Endodermal cell (in vitro differentiated cells): ENCODE results near the gene SCTR. TPM values are rescaled to one million over a fixed set of nuclear protein-coding genes. Genes with fewer than 3 reads are reported as not detected.

Experiments
- DNase-seq: peaks from one replicate; pipeline ENCODE4 v3.0.0-alpha.2; 2017
- H3K27ac ChIP-seq: 2 replicates; pipeline ENCODE4 v1.5.1; 2013; ENCODE audit warnings: mild to moderate bottlenecking, low read depth, low read length, moderate library complexity
- H3K27me3 ChIP-seq: 2 replicates; pipeline ENCODE4 v1.6.1; 2013; ENCODE audit warnings: mild to moderate bottlenecking, low read length, moderate library complexity; ENCODE audit not compliant: insufficient read depth, control insufficient read depth, poor library complexity, severe bottlenecking
- H3K36me3 ChIP-seq: 2 replicates; pipeline ENCODE4 v1.7.0; 2013; ENCODE audit warnings: mild to moderate bottlenecking, low read length, moderate library complexity; ENCODE audit not compliant: control insufficient read depth, insufficient read depth
- H3K4me1 ChIP-seq: one replicate; pipeline ENCODE4 v1.7.0; 2013; ENCODE audit warnings: low read length; ENCODE audit not compliant: control insufficient read depth, insufficient read depth
- H3K4me3 ChIP-seq: 2 replicates; pipeline ENCODE4 v1.5.1; 2013; ENCODE audit warnings: mild to moderate bottlenecking, low read length, moderate library complexity
- H3K9ac ChIP-seq: 2 replicates; pipeline ENCODE4 v1.6.1; 2013; ENCODE audit warnings: mild to moderate bottlenecking, low read length, moderate library complexity; ENCODE audit not compliant: poor library complexity, severe bottlenecking; ENCODE audit errors: extremely low read depth
- H3K9me3 ChIP-seq: 2 replicates; pipeline ENCODE4 v1.6.1; 2013; ENCODE audit warnings: mild to moderate bottlenecking, low read length, moderate library complexity; ENCODE audit not compliant: control insufficient read depth
- H3K27ac Mint-ChIP-seq: 2 replicates; pipeline ENCODE4 v1.8.0; 2020; ENCODE audit warnings: mixed read lengths
- H3K27me3 Mint-ChIP-seq: 2 replicates; pipeline ENCODE4 v1.8.0; 2021; ENCODE audit warnings: mild to moderate bottlenecking, mixed read lengths; ENCODE audit not compliant: insufficient read depth
- H3K36me3 Mint-ChIP-seq: 2 replicates; pipeline ENCODE4 v1.8.0; 2020; ENCODE audit warnings: low read depth, mixed read lengths
- H3K4me1 Mint-ChIP-seq: 2 replicates; pipeline ENCODE4 v1.8.0; 2020; ENCODE audit warnings: mixed read lengths
- H3K4me3 Mint-ChIP-seq: 2 replicates; pipeline ENCODE4 v1.8.0; 2020; ENCODE audit warnings: mild to moderate bottlenecking, moderate library complexity, mixed read lengths
- H3K9me3 Mint-ChIP-seq: 2 replicates; pipeline ENCODE4 v1.8.0; 2020; ENCODE audit warnings: mild to moderate bottlenecking, mixed read lengths
- CTCF ChIP-seq: fragments of 200-600 bp; sonication (generic); conservative IDR thresholded peaks from 2 replicates; pipeline ENCODE4 v1.5.0; 2021; ENCODE audit warnings: antibody characterized with exemption, mild to moderate bottlenecking
- WGBS, 2 experiments: methylation state at CpG; one replicate each; pipeline versions ENCODE4 v1.1.5 to v1.1.7; 2013; ENCODE audit warnings: missing lambda C conversion rate in 2 of 2, mixed read lengths in 1 of 2; ENCODE audit not compliant: insufficient coverage in 1 of 2, insufficient read length in 1 of 2; 5-methylcytosine and 5-hydroxymethylcytosine counted together
- total RNA-seq, 2 donors: library from RNA; stranded (reverse); fragmentation: NEBNext Ultra II Directional in 1 of 2; extraction: Animal tissue kit (Norgen Biotek cat#: 25700) in 1 of 2; gene quantifications; 2 replicates in 1 of 2; 3 replicates in 1 of 2; pipeline ENCODE4 v1.2.1, GENCODE V29; 2021

Gene SCTR
- total RNA-seq, 2 donors from 2014 or later = 0.20 to 0.49 TPM

GRCh38 chr2:119431976-119432850 lies 92.1 kb downstream of the SCTR start:
- no peak overlapping the region for H3K27ac ChIP-seq
- peaks cover 7% of the 10 kb centered on the region for H3K4me1 ChIP-seq
- no peaks in the 10 kb centered on the region for H3K27me3 ChIP-seq
- H3K9ac ChIP-seq = peak overlapping the region; percentile 16
- peaks cover 59% of the 10 kb centered on the region for H3K4me1 Mint-ChIP-seq
- peak overlapping the region; percentile 75 for H3K4me3 Mint-ChIP-seq
- peaks cover 5% of the 10 kb centered on the region for H3K27me3 Mint-ChIP-seq
- H3K27ac Mint-ChIP-seq = peak overlapping the region; percentile 87
- no peak for DNase-seq
- WGBS, 2 experiments = 24 to 25% methylated on average over 32 to 53 of the region's 53 CpGs
- no peak for TF ChIP-seq CTCF
- peak overlapping the region; percentile 69 for H3K4me3 ChIP-seq
- H3K9me3 Mint-ChIP-seq = no peaks in the 10 kb centered on the region
- peaks cover 1% of the 10 kb centered on the region for H3K36me3 Mint-ChIP-seq
- no peaks in the 10 kb centered on the region for H3K36me3 ChIP-seq
- no peaks in the 10 kb centered on the region for H3K9me3 ChIP-seq

GRCh38 chr2:119431155-119431975 lies 92.9 kb downstream of the SCTR start, which contains the start of gene TMEM37:
Gene TMEM37 (plus strand): TSS chr2:119431854. CDS start chr2:119431904, 50 bp downstream.
- H3K27me3 Mint-ChIP-seq = peaks cover 5% of the 10 kb centered on the region
- DNase-seq = peak; percentile 94
- no peaks in the 10 kb centered on the region for H3K9me3 Mint-ChIP-seq
- WGBS, 2 experiments = 3 to 10% methylated on average over 6 to 72 of the region's 72 CpGs
- H3K4me1 ChIP-seq = peaks cover 7% of the 10 kb centered on the region
- H3K27ac ChIP-seq = peak within 1 kb of the TSS; percentile 16
- H3K9ac ChIP-seq = peak within 1 kb of the TSS; percentile 76
- peak within 1 kb of the TSS; percentile 81 for H3K4me3 ChIP-seq
- H3K27me3 ChIP-seq = no peaks in the 10 kb centered on the region
- H3K9me3 ChIP-seq = no peaks in the 10 kb centered on the region
- H3K4me1 Mint-ChIP-seq = peaks cover 66% of the 10 kb centered on the region
- H3K4me3 Mint-ChIP-seq = peak within 1 kb of the TSS; percentile 75
- peak within 1 kb of the TSS; percentile 87 for H3K27ac Mint-ChIP-seq
- no peak for TF ChIP-seq CTCF
- no peaks in the 10 kb centered on the region for H3K36me3 Mint-ChIP-seq
- no peaks in the 10 kb centered on the region for H3K36me3 ChIP-seq

GRCh38 chr2:119430023-119430498 lies 94.2 kb downstream of the SCTR start:
- no peaks in the 10 kb centered on the region for H3K9me3 ChIP-seq
- no peaks in the 10 kb centered on the region for H3K36me3 ChIP-seq
- no peak for TF ChIP-seq CTCF
- no peak for DNase-seq
- peak overlapping the region; percentile 75 for H3K4me3 Mint-ChIP-seq
- H3K4me3 ChIP-seq = no peak overlapping the region
- WGBS, 2 experiments = 88 to 100% methylated on average over 2 to 5 of the region's 5 CpGs
- peaks cover 5% of the 10 kb centered on the region for H3K27me3 Mint-ChIP-seq
- no peak overlapping the region for H3K27ac ChIP-seq
- peaks cover 70% of the 10 kb centered on the region for H3K4me1 Mint-ChIP-seq
- H3K9me3 Mint-ChIP-seq = no peaks in the 10 kb centered on the region
- H3K36me3 Mint-ChIP-seq = no peaks in the 10 kb centered on the region
- H3K9ac ChIP-seq = no peak overlapping the region
- H3K27me3 ChIP-seq = no peaks in the 10 kb centered on the region
- peak overlapping the region; percentile 15 for H3K27ac Mint-ChIP-seq
- peaks cover 7% of the 10 kb centered on the region for H3K4me1 ChIP-seq
